SK-N-SH treated with all-trans-retinoic acid at 6 μM for 48 hours (cell line): ENCODE data around the gene FAM174B.

Experiments
- TOX ChIP-seq: fragments of 250-450 bp; sonication (Bioruptor Pico); IDR thresholded peaks from 2 replicates; pipeline ENCODE4 v1.8.0; 2021; ENCODE audit warnings: mild to moderate bottlenecking, moderate library complexity, borderline replicate concordance
- TF ChIP-seq, protein P1 (sequence below): fragments of 250-450 bp; sonication (Bioruptor Pico); IDR thresholded peaks from 2 replicates; pipeline ENCODE4 v1.5.0; 2020; ENCODE audit warnings: mild to moderate bottlenecking, moderate library complexity
- TF ChIP-seq, protein P2 (sequence below): fragments of 250-450 bp; sonication (Bioruptor Pico); IDR thresholded peaks from 2 replicates; pipeline ENCODE4 v1.8.0; 2020; ENCODE audit warnings: mild to moderate bottlenecking, moderate library complexity, borderline replicate concordance
- TF ChIP-seq, protein P3 (sequence below): fragments of 250-450 bp; sonication (Bioruptor Pico); IDR thresholded peaks from 2 replicates; pipeline ENCODE4 v1.5.1; 2020; ENCODE audit warnings: low read depth, mild to moderate bottlenecking, moderate library complexity

DNA sequence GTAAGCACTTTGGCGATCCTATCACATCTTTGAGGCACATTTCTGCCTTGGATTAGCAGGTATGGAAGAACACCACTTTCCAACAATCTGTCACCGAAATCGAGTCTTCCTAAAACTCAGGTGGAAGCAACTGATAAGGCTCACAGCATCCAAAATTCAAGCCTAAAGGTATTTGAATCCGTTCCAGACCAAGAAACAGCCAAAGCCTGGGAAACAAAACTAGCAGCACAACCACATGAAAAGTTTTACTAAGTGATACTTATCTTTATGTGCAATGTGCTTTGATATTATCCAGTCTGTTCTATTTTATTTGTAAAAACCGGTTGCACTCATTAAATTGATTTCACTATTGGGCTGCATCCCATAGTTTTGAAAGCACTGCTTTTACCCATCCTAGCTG, 40.5 kb upstream of the FAM174B start:
- TF ChIP-seq TOX: no peak
- TF ChIP-seq, protein P1, sequence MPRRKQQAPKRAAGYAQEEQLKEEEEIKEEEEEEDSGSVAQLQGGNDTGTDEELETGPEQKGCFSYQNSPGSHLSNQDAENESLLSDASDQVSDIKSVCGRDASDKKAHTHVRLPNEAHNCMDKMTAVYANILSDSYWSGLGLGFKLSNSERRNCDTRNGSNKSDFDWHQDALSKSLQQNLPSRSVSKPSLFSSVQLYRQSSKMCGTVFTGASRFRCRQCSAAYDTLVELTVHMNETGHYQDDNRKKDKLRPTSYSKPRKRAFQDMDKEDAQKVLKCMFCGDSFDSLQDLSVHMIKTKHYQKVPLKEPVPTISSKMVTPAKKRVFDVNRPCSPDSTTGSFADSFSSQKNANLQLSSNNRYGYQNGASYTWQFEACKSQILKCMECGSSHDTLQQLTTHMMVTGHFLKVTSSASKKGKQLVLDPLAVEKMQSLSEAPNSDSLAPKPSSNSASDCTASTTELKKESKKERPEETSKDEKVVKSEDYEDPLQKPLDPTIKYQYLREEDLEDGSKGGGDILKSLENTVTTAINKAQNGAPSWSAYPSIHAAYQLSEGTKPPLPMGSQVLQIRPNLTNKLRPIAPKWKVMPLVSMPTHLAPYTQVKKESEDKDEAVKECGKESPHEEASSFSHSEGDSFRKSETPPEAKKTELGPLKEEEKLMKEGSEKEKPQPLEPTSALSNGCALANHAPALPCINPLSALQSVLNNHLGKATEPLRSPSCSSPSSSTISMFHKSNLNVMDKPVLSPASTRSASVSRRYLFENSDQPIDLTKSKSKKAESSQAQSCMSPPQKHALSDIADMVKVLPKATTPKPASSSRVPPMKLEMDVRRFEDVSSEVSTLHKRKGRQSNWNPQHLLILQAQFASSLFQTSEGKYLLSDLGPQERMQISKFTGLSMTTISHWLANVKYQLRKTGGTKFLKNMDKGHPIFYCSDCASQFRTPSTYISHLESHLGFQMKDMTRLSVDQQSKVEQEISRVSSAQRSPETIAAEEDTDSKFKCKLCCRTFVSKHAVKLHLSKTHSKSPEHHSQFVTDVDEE: no peak
- TF ChIP-seq, protein P2, sequence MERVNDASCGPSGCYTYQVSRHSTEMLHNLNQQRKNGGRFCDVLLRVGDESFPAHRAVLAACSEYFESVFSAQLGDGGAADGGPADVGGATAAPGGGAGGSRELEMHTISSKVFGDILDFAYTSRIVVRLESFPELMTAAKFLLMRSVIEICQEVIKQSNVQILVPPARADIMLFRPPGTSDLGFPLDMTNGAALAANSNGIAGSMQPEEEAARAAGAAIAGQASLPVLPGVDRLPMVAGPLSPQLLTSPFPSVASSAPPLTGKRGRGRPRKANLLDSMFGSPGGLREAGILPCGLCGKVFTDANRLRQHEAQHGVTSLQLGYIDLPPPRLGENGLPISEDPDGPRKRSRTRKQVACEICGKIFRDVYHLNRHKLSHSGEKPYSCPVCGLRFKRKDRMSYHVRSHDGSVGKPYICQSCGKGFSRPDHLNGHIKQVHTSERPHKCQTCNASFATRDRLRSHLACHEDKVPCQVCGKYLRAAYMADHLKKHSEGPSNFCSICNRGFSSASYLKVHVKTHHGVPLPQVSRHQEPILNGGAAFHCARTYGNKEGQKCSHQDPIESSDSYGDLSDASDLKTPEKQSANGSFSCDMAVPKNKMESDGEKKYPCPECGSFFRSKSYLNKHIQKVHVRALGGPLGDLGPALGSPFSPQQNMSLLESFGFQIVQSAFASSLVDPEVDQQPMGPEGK (CRISPR knock-in tag): no peak
- TF ChIP-seq, protein P3, sequence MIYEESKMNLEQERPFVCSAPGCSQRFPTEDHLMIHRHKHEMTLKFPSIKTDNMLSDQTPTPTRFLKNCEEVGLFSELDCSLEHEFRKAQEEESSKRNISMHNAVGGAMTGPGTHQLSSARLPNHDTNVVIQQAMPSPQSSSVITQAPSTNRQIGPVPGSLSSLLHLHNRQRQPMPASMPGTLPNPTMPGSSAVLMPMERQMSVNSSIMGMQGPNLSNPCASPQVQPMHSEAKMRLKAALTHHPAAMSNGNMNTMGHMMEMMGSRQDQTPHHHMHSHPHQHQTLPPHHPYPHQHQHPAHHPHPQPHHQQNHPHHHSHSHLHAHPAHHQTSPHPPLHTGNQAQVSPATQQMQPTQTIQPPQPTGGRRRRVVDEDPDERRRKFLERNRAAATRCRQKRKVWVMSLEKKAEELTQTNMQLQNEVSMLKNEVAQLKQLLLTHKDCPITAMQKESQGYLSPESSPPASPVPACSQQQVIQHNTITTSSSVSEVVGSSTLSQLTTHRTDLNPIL: no peak
